GM12878 (cell line): ENCODE results near the gene ADA. TPM values are rescaled to one million over a fixed set of nuclear protein-coding genes. Genes with fewer than 3 reads are reported as not detected.

Experiments
- BHLHE40 ChIP-seq, 2 experiments: fragments of 450-650 bp in 1 of 2; IDR thresholded peaks; 2 replicates each; pipeline ENCODE4 v1.6.1; 2011 to 2017; ENCODE audit warnings: low read depth in 2 of 2, borderline replicate concordance in 1 of 2, improper control_type of control experiment in 1 of 2, low read length in 1 of 2, mild to moderate bottlenecking in 1 of 2
- CEBPZ ChIP-seq: fragments of 150-350 bp; IDR thresholded peaks from 2 replicates; pipeline ENCODE4 v1.6.1; 2016; ENCODE audit warnings: low read depth, low read length
- FOS ChIP-seq: IDR thresholded peaks from 3 replicates; pipeline ENCODE4 v1.6.1; 2011; ENCODE audit warnings: borderline replicate concordance; ENCODE audit not compliant: insufficient read length; ENCODE audit errors: extremely low read depth
- HDGF ChIP-seq: fragments of 450-650 bp; IDR thresholded peaks from 2 replicates; pipeline ENCODE4 v1.6.1; 2016; ENCODE audit warnings: antibody characterized with exemption
- IKZF2 ChIP-seq, 2 experiments: fragments of 450-650 bp; IDR thresholded peaks; 2 replicates each; pipeline ENCODE4 v1.6.1; 2017; ENCODE audit warnings: mild to moderate bottlenecking in 2 of 2, moderate library complexity in 2 of 2
- NBN ChIP-seq: fragments of 450-650 bp; IDR thresholded peaks from 2 replicates; pipeline ENCODE4 v1.6.1; 2016
- PAX5 ChIP-seq: IDR thresholded peaks from 2 replicates; pipeline ENCODE4 v1.6.1; 2011; ENCODE audit warnings: low read depth, low read length, borderline replicate concordance
- POLR2A ChIP-seq: IDR thresholded peaks from 2 replicates; pipeline ENCODE4 v1.6.1; 2011; ENCODE audit warnings: low read depth, mild to moderate bottlenecking, low read length
- SREBF2 ChIP-seq: IDR thresholded peaks from 2 replicates; pipeline ENCODE4 v1.6.1; 2012; ENCODE audit warnings: mild to moderate bottlenecking, low read length
- TBL1XR1 ChIP-seq: IDR thresholded peaks from 2 replicates; pipeline ENCODE4 v1.6.1; 2012; ENCODE audit warnings: low read depth, low read length, improper control_type of control experiment
- ZNF622 ChIP-seq: fragments of 450-650 bp; IDR thresholded peaks from 2 replicates; pipeline ENCODE4 v1.6.1; 2017; ENCODE audit warnings: mild to moderate bottlenecking, inconsistent platforms
- polyA plus RNA-seq, 11 experiments: library from polyadenylated mRNA; depleted of rRNA in 4 of 11; unstranded in 6 of 11; stranded (reverse) in 5 of 11; fragments of >200 nt; fragmentation: Nextera tagmentation in 4 of 11; fragmentation: Illumina TruSeq in 1 of 11; extraction: Ambion mirVana in 4 of 11; extraction: Trizol in 1 of 11; gene quantifications; 1 replicate in 1 of 11; 2 replicates in 10 of 11; pipeline versions ENCODE4 v1.2.1 to v1.2.3, GENCODE V29; 2011 to 2016; ENCODE audit warnings: inconsistent platforms in 2 of 11, missing spikeins in 2 of 11, low read depth in 1 of 11
- total RNA-seq, 4 experiments: library from RNA; depleted of rRNA in 3 of 4; stranded (reverse); fragments of >200 nt in 3 of 4; fragmentation: Illumina TruSeq in 1 of 4; extraction: Trizol in 1 of 4; gene quantifications; 2 replicates each; pipeline versions ENCODE4 v1.2.1 to v1.2.3, GENCODE V29; 2013 to 2021
- TF ChIP-seq, protein P1 (sequence below): fragments of 450-650 bp; IDR thresholded peaks from 2 replicates; pipeline ENCODE4 v1.6.1; 2017; ENCODE audit warnings: mild to moderate bottlenecking, moderate library complexity
- TF ChIP-seq, protein P2 (sequence below): fragments of 450-650 bp; IDR thresholded peaks from 2 replicates; pipeline ENCODE4 v1.6.1; 2017; ENCODE audit warnings: low read depth, mild to moderate bottlenecking, moderate library complexity
- TF ChIP-seq, protein P3 (sequence below): IDR thresholded peaks from 2 replicates; pipeline ENCODE4 v1.6.1; 2012; ENCODE audit warnings: improper control_type of control experiment, low read depth, low read length; ENCODE audit not compliant: insufficient replicate concordance

Gene ADA
- total and polyA plus RNA-seq, 10 of the 15 experiments (the other 5 are each of a cell fraction or from before 2014, with no cell fraction given), result 40.9 to 217 (median 90.8) TPM

- TF ChIP-seq, protein P1, sequence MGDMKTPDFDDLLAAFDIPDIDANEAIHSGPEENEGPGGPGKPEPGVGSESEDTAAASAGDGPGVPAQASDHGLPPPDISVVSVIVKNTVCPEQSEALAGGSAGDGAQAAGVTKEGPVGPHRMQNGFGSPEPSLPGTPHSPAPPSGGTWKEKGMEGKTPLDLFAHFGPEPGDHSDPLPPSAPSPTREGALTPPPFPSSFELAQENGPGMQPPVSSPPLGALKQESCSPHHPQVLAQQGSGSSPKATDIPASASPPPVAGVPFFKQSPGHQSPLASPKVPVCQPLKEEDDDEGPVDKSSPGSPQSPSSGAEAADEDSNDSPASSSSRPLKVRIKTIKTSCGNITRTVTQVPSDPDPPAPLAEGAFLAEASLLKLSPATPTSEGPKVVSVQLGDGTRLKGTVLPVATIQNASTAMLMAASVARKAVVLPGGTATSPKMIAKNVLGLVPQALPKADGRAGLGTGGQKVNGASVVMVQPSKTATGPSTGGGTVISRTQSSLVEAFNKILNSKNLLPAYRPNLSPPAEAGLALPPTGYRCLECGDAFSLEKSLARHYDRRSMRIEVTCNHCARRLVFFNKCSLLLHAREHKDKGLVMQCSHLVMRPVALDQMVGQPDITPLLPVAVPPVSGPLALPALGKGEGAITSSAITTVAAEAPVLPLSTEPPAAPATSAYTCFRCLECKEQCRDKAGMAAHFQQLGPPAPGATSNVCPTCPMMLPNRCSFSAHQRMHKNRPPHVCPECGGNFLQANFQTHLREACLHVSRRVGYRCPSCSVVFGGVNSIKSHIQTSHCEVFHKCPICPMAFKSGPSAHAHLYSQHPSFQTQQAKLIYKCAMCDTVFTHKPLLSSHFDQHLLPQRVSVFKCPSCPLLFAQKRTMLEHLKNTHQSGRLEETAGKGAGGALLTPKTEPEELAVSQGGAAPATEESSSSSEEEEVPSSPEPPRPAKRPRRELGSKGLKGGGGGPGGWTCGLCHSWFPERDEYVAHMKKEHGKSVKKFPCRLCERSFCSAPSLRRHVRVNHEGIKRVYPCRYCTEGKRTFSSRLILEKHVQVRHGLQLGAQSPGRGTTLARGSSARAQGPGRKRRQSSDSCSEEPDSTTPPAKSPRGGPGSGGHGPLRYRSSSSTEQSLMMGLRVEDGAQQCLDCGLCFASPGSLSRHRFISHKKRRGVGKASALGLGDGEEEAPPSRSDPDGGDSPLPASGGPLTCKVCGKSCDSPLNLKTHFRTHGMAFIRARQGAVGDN, result peak; percentile 47
- TF ChIP-seq TBL1XR1 (0 out of 2 replicates have a peak, but pooled peaks have one; percentile 21), FOS (no peak), IKZF2 (IDR thresholded peaks at IDR 0.05) (peak; percentile 84 to 88), POLR2A (no peak), NBN (peak; percentile 49; the same call in 1 of the 2 replicates), ZNF622 (no peak), SREBF2 (no peak), BHLHE40 (IDR thresholded peaks at IDR 0.05; ENCODE audit: borderline replicate concordance in 1 of 2, low read depth in 2 of 2, low read length in 1 of 2) (peak; percentile 46 to 65; a peak in 1 of 4 replicates), HDGF (peak; percentile 71; the same call in 1 of the 2 replicates), CEBPZ (peak; percentile 13; the same call in 1 of the 2 replicates), PAX5 (peak; percentile 96)
- TF ChIP-seq, protein P2, sequence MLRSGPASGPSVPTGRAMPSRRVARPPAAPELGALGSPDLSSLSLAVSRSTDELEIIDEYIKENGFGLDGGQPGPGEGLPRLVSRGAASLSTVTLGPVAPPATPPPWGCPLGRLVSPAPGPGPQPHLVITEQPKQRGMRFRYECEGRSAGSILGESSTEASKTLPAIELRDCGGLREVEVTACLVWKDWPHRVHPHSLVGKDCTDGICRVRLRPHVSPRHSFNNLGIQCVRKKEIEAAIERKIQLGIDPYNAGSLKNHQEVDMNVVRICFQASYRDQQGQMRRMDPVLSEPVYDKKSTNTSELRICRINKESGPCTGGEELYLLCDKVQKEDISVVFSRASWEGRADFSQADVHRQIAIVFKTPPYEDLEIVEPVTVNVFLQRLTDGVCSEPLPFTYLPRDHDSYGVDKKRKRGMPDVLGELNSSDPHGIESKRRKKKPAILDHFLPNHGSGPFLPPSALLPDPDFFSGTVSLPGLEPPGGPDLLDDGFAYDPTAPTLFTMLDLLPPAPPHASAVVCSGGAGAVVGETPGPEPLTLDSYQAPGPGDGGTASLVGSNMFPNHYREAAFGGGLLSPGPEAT, result peak; percentile 72
- TF ChIP-seq, protein P3, sequence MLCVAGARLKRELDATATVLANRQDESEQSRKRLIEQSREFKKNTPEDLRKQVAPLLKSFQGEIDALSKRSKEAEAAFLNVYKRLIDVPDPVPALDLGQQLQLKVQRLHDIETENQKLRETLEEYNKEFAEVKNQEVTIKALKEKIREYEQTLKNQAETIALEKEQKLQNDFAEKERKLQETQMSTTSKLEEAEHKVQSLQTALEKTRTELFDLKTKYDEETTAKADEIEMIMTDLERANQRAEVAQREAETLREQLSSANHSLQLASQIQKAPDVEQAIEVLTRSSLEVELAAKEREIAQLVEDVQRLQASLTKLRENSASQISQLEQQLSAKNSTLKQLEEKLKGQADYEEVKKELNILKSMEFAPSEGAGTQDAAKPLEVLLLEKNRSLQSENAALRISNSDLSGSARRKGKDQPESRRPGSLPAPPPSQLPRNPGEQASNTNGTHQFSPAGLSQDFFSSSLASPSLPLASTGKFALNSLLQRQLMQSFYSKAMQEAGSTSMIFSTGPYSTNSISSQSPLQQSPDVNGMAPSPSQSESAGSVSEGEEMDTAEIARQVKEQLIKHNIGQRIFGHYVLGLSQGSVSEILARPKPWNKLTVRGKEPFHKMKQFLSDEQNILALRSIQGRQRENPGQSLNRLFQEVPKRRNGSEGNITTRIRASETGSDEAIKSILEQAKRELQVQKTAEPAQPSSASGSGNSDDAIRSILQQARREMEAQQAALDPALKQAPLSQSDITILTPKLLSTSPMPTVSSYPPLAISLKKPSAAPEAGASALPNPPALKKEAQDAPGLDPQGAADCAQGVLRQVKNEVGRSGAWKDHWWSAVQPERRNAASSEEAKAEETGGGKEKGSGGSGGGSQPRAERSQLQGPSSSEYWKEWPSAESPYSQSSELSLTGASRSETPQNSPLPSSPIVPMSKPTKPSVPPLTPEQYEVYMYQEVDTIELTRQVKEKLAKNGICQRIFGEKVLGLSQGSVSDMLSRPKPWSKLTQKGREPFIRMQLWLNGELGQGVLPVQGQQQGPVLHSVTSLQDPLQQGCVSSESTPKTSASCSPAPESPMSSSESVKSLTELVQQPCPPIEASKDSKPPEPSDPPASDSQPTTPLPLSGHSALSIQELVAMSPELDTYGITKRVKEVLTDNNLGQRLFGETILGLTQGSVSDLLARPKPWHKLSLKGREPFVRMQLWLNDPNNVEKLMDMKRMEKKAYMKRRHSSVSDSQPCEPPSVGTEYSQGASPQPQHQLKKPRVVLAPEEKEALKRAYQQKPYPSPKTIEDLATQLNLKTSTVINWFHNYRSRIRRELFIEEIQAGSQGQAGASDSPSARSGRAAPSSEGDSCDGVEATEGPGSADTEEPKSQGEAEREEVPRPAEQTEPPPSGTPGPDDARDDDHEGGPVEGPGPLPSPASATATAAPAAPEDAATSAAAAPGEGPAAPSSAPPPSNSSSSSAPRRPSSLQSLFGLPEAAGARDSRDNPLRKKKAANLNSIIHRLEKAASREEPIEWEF, result no peak
These were observed 41.8 kb downstream of the ADA start (continued) for GRCh38 chr20:44609516-44610312.
